ENCODE measurements around the gene C1QTNF6. TPM values are rescaled to one million over a fixed set of nuclear protein-coding genes. Genes with fewer than 3 reads are reported as not detected.
A peak's percentile ranks its signal among the peaks of the same experiment; 100 is the strongest.

Gene C1QTNF6
- total RNA-seq, 1 donor from 2014 or later = 12.6 TPM

- no peak for ATAC-seq
- DNase-seq (ENCODE audit: low spot score) = no peak
These were observed 41.4 kb downstream of the C1QTNF6 start for GRCh38 chr22:37146507-37147180.

- no peak for DNase-seq (ENCODE audit: low spot score)
- ATAC-seq = peak; percentile 81
These were observed 42.0 kb downstream of the C1QTNF6 start for GRCh38 chr22:37146051-37146385.

- DNase-seq (ENCODE audit: low spot score) = no peak
- ATAC-seq = no peak
These were observed 42.6 kb downstream of the C1QTNF6 start for GRCh38 chr22:37145180-37146050.

- ATAC-seq (no peak), DNase-seq (ENCODE audit: low spot score) (no peak)
These were observed 43.9 kb downstream of the C1QTNF6 start for GRCh38 chr22:37144180-37144554.

GRCh38 chr22:37141971-37142370 is 46.1 kb downstream of the C1QTNF6 start:
- no peak for ATAC-seq

GRCh38 chr22:37141476-37141875 is 46.6 kb downstream of the C1QTNF6 start:
- no peak for DNase-seq (ENCODE audit: low spot score)
- ATAC-seq = no peak

More at GRCh38 chr22:37141971-37142370, 46.1 kb downstream of the C1QTNF6 start:
- no peak for DNase-seq (ENCODE audit: low spot score)

GRCh38 chr22:37140686-37141323 is 47.2 kb downstream of the C1QTNF6 start:
- no peak for ATAC-seq
- no peak for DNase-seq (ENCODE audit: low spot score)

- ATAC-seq = no peak
- no peak for DNase-seq (ENCODE audit: low spot score)
These were observed 48.3 kb downstream of the C1QTNF6 start for GRCh38 chr22:37139762-37140161.

GRCh38 chr22:37138849-37139561 is 49.0 kb downstream of the C1QTNF6 start:
- DNase-seq (ENCODE audit: low spot score) = no peak
- ATAC-seq = no peak

- ATAC-seq (no peak), DNase-seq (ENCODE audit: low spot score) (no peak)
These were observed 50.0 kb downstream of the C1QTNF6 start for GRCh38 chr22:37137903-37138665.

GRCh38 chr22:37137131-37137530 is 50.9 kb downstream of the C1QTNF6 start:
- DNase-seq (ENCODE audit: low spot score) (no peak), ATAC-seq (no peak)

GRCh38 chr22:37135023-37135422 is 53.0 kb downstream of the C1QTNF6 start:
- ATAC-seq (no peak), DNase-seq (ENCODE audit: low spot score) (no peak)

- ATAC-seq = no peak
- no peak for DNase-seq (ENCODE audit: low spot score)
These were observed 54.6 kb downstream of the C1QTNF6 start for GRCh38 chr22:37133304-37134018.

- ATAC-seq = no peak
- no peak for DNase-seq (ENCODE audit: low spot score)
These were observed 55.3 kb downstream of the C1QTNF6 start for GRCh38 chr22:37132773-37133172.

Other genes with a start within 250 kb of the C1QTNF6 start
- 349 TPM for gene TST, start 168.8 kb downstream of the C1QTNF6 start, total RNA-seq
- gene MPST, start 168.5 kb downstream of the C1QTNF6 start, total RNA-seq = 247 TPM
- gene KCTD17, start 136.5 kb downstream of the C1QTNF6 start, total RNA-seq = 2.0 TPM
- gene TMPRSS6, start 78.5 kb downstream of the C1QTNF6 start, total RNA-seq = 107 TPM
- 1.1 TPM for gene IL2RB, start 38.3 kb downstream of the C1QTNF6 start, total RNA-seq
- gene SSTR3, start 24.2 kb upstream of the C1QTNF6 start, total RNA-seq = not detected
- gene RAC2, start 56.0 kb upstream of the C1QTNF6 start, total RNA-seq = 4.5 TPM
- gene CYTH4, start 94.3 kb upstream of the C1QTNF6 start, total RNA-seq = 5.2 TPM
- gene ELFN2, start 239.2 kb upstream of the C1QTNF6 start, total RNA-seq = 0.23 TPM

Measured in left lobe of liver (tissue), 2 donors.